HG02938 (cell line): Measurements from ENCODE around the gene RYR1.
"Not testable (repeated sequence)": the region's sequence is repeated elsewhere in the genome, so short reads cannot be mapped to it uniquely, and the experiment has no call there.

Experiments used
- ATAC-seq: cut with Tn5 transposase; IDR thresholded peaks from one replicate; pipeline ENCODE4 v1.9.1; 2021; ENCODE audit warnings: mild to moderate bottlenecking, moderate library complexity; ENCODE audit not compliant: unreplicated experiment

Gene RYR1

GRCh38 chr19:38455031-38455430, 21.5 kb downstream of the RYR1 start:
- no peak for ATAC-seq

GRCh38 chr19:38457202-38457601, 23.7 kb downstream of the RYR1 start:
- ATAC-seq, result no peak

- no peak for ATAC-seq
Observed at GRCh38 chr19:38457690-38458405, 24.4 kb downstream of the RYR1 start.

GRCh38 chr19:38458991-38459390, 25.5 kb downstream of the RYR1 start:
- ATAC-seq, result no peak

GRCh38 chr19:38463365-38463764, 29.9 kb downstream of the RYR1 start:
- no peak for ATAC-seq

GRCh38 chr19:38464421-38465082, 31.1 kb downstream of the RYR1 start:
- ATAC-seq, result no peak

- ATAC-seq, result no peak
Observed at GRCh38 chr19:38466050-38466449, 32.6 kb downstream of the RYR1 start.

GRCh38 chr19:38467541-38468525, 34.3 kb downstream of the RYR1 start:
- no peak for ATAC-seq

GRCh38 chr19:38469151-38469550, 35.7 kb downstream of the RYR1 start:
- ATAC-seq, result no peak

GRCh38 chr19:38470788-38471480, 37.4 kb downstream of the RYR1 start:
- ATAC-seq, result no peak

- ATAC-seq, result not testable (repeated sequence)
Observed at GRCh38 chr19:38472725-38473124, 39.2 kb downstream of the RYR1 start.

GRCh38 chr19:38473201-38473600, 39.7 kb downstream of the RYR1 start:
- ATAC-seq, result no peak

- ATAC-seq, result no peak
Observed at GRCh38 chr19:38475176-38475575, 41.7 kb downstream of the RYR1 start.

- no peak for ATAC-seq
Observed at GRCh38 chr19:38478273-38478971, 44.9 kb downstream of the RYR1 start.

GRCh38 chr19:38482496-38482895, 49.0 kb downstream of the RYR1 start:
- no peak for ATAC-seq

GRCh38 chr19:38483016-38483630, 49.6 kb downstream of the RYR1 start:
- ATAC-seq, result no peak

- ATAC-seq, result no peak
Observed at GRCh38 chr19:38484747-38485146, 51.3 kb downstream of the RYR1 start.

GRCh38 chr19:38485541-38486285, 52.2 kb downstream of the RYR1 start:
- ATAC-seq, result no peak

- no peak for ATAC-seq
Observed at GRCh38 chr19:38486731-38487336, 53.3 kb downstream of the RYR1 start.
